ENCODE measurements around the gene SMPD2.
"Not testable (repeated sequence)": the region's sequence is repeated elsewhere in the genome, so short reads cannot be mapped to it uniquely, and the experiment has no call there.

Gene SMPD2

GRCh38 chr6:109461205-109461604 lies 20.7 kb downstream of the SMPD2 start:
- not testable (repeated sequence) for DNase-seq (ENCODE audit: low spot score)

GRCh38 chr6:109461733-109462526 lies 21.4 kb downstream of the SMPD2 start:
- no peak for DNase-seq (ENCODE audit: low spot score)

- DNase-seq (ENCODE audit: low spot score), result no peak
Measured at GRCh38 chr6:109465772-109466171, 25.2 kb downstream of the SMPD2 start.

GRCh38 chr6:109466212-109466923 lies 25.8 kb downstream of the SMPD2 start:
- no peak for DNase-seq (ENCODE audit: low spot score)

GRCh38 chr6:109467696-109468095 lies 27.2 kb downstream of the SMPD2 start:
- DNase-seq (ENCODE audit: low spot score), result no peak

GRCh38 chr6:109469591-109470189 lies 29.2 kb downstream of the SMPD2 start:
- no peak for DNase-seq (ENCODE audit: low spot score)

DNA sequence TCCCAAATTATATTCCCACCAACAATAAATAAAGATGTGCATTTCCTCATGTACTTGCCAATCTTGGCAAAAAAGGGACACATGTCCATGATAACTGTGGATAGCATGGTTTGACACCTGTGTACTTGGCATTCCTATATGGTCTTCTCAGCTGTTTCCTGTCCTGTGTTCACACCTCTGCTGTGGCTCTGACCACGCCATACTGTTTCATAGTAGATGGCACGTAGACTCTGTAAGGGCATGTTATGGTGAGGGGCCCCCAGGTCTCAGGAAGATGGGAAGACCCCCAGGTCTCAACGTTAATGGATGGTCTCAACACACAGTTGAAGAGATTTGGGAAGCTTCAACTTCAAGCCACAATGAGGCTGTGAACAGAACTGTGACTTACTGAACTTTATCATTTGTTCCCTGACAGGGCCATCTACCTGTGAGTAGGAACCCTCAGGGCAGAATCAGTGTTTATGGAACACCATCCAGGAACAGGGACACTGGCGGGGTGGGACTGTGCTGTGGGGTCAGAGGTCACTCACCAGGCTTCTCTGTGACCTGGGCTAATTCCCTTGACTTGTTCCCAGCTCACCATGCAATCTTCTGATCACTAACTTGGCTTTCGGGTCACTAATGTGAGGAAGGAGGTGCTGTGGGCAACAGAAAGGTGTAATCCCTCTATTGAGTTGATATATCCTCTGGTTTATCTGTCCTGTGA lies 30.7 kb downstream of the SMPD2 start:
- DNase-seq (ENCODE audit: low spot score), result no peak

GRCh38 chr6:109472132-109472995 lies 31.8 kb downstream of the SMPD2 start:
- no peak for DNase-seq (ENCODE audit: low spot score)

- no peak for DNase-seq (ENCODE audit: low spot score)
Measured at GRCh38 chr6:109473120-109473519, 32.6 kb downstream of the SMPD2 start.

DNA sequence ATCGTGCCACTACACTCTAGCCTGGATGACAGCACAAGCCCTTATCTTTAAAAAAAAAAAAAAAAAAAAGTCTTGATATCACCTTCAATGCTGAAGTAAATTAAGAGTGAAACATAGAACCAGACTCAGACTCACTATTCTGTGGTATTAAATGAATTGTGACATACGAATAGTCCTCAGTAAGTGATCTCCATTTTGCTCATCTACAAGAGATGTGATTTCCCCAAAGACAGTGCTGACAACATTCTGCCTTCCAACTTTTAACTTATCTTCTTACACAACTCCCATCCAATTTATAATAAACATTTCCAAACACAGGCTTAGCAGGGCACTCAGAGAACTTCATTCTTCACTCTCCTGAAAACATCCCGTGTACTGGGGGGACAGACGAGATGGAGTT lies 34.5 kb downstream of the SMPD2 start:
- DNase-seq (ENCODE audit: low spot score), result no peak

GRCh38 chr6:109475625-109476024 lies 35.1 kb downstream of the SMPD2 start:
- no peak for DNase-seq (ENCODE audit: low spot score)

- DNase-seq (ENCODE audit: low spot score), result no peak
Measured at GRCh38 chr6:109477184-109477583, 36.7 kb downstream of the SMPD2 start.

GRCh38 chr6:109477725-109478124 lies 37.2 kb downstream of the SMPD2 start:
- DNase-seq (ENCODE audit: low spot score), result no peak

GRCh38 chr6:109478222-109478805 lies 37.8 kb downstream of the SMPD2 start:
- DNase-seq (ENCODE audit: low spot score), result no peak

- DNase-seq (ENCODE audit: low spot score), result no peak
Measured at GRCh38 chr6:109478841-109479624, 38.5 kb downstream of the SMPD2 start.

- no peak for DNase-seq (ENCODE audit: low spot score)
Measured at GRCh38 chr6:109480993-109481480, 40.5 kb downstream of the SMPD2 start.

DNA sequence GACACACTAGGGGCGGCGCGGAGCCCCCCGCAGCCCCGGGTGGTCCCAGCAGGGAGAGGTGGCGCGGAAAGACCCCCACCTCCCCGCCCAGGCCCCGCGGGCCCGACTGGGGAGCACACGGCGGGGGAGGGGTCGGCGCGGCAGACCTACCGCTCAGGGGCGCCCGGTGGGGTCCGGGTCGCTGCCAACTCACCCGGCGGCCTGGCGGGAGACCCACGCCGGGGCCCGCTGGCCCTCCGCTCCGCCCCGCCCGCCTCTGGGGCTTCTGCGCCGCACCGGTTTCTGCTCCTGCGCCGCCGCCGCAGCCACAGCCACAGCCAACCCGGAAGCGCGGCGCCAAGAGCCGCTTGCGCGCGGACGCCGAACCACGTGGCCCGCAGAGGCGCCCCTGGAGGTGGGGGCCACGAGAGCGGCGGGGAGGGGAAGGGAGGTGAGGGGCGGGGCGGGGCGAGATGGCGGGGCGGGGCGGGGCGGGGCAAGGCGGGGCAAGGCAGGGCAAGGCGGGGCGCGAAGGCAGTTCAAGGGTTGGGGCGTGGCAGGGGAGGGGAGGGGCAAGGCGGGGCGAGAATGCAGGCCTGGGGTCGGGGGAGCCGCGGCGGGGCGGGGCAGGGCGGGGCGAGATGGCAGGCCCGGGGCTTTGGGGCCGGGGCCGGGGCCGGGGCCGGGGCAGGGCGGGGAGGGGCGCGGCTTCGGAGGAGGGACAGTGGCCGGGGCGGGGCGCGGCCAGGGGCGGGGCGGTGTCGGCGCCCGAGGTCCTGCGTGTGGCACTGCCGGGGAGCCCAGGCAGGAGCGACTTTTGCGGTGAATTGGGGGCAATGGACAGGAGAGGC lies 42.6 kb downstream of the SMPD2 start, which contains the start of gene ZBTB24:
Gene ZBTB24, minus strand, starts transcription at position 315 of the 830 bp plus-strand sequence. CDS start 1,193 bp downstream, outside the sequence.
- DNase-seq (ENCODE audit: low spot score), result peak; percentile 79

- DNase-seq (ENCODE audit: low spot score), result no peak
Measured at GRCh38 chr6:109483735-109484057, 43.2 kb downstream of the SMPD2 start.

- DNase-seq (ENCODE audit: low spot score), result no peak
Measured at GRCh38 chr6:109484122-109484521, 43.6 kb downstream of the SMPD2 start.
